PC-3 (cell line): ENCODE measurements around the gene GOLGB1. TPM values are rescaled to one million over a fixed set of nuclear protein-coding genes. Genes with fewer than 3 reads are reported as not detected.

ENCODE experiments used
- ATAC-seq: fragments of 200-7000 bp; cut with Tn5 transposase; 2 replicates; pipeline ENCODE4 v1.9.1; 2020; ENCODE audit warnings: mild to moderate bottlenecking, moderate library complexity
- BruUV-seq: library from RNA; stranded (reverse); fragments of 400-500 nt; replicated peaks from 2 replicates; lab custom pipeline; 2021; lab: Mats Ljungman, UMichigan
- CTCF ChIA-PET: fragments of 300-600 bp; sonication (Branson Sonifier 250); formaldehyde crosslinking; loops from one replicate; lab custom pipeline; 2022; ENCODE audit warnings: antibody characterized with exemption; lab: Charles Lee
- POLR2A ChIA-PET: fragments of 300-600 bp; sonication (Branson Sonifier 250); formaldehyde crosslinking; loops from one replicate; lab custom pipeline; 2022; ENCODE audit warnings: antibody characterized with exemption; ENCODE audit not compliant: unreplicated experiment; lab: Charles Lee
- DNase-seq: peaks from one replicate; pipeline ENCODE4 v3.0.0-alpha.2; 2015
- H2AFZ ChIP-seq: fragments of 300-600 bp; sonication (generic); 2 replicates; pipeline ENCODE4 v1.6.0; 2016; ENCODE audit warnings: antibody characterized with exemption, low read length
- H3F3A ChIP-seq: fragments of 300-600 bp; sonication (generic); one replicate; pipeline ENCODE4 v1.6.0; 2017; ENCODE audit warnings: antibody characterized with exemption, low read length, control low read depth, mild to moderate bottlenecking; ENCODE audit not compliant: unreplicated experiment
- H3K27ac ChIP-seq: fragments of 300-600 bp; sonication (generic); 2 replicates; pipeline ENCODE4 v1.5.1; 2016; ENCODE audit warnings: mild to moderate bottlenecking, low read length
- H3K27me3 ChIP-seq: fragments of 300-600 bp; sonication (generic); 2 replicates; pipeline ENCODE4 v1.6.1; 2016; ENCODE audit warnings: low read length, mixed read lengths
- H3K36me3 ChIP-seq: fragments of 300-600 bp; sonication (generic); 2 replicates; pipeline ENCODE4 v1.6.1; 2016; ENCODE audit warnings: low read depth, mixed run types, low read length, mixed read lengths
- H3K4me1 ChIP-seq: fragments of 300-600 bp; sonication (generic); 2 replicates; pipeline ENCODE4 v1.5.1; 2016; ENCODE audit warnings: low read length; ENCODE audit not compliant: insufficient read depth
- H3K4me2 ChIP-seq: fragments of 300-600 bp; sonication (generic); 2 replicates; pipeline ENCODE4 v1.6.0; 2016; ENCODE audit warnings: low read length
- H3K4me3 ChIP-seq: fragments of 300-600 bp; sonication (generic); 2 replicates; pipeline ENCODE4 v1.5.1; 2016; ENCODE audit warnings: mild to moderate bottlenecking, low read length, mixed read lengths
- H3K79me2 ChIP-seq: fragments of 300-600 bp; sonication (generic); 2 replicates; pipeline ENCODE4 v1.6.1; 2017; ENCODE audit warnings: low read length, mixed read lengths
- H3K9ac ChIP-seq: fragments of 300-600 bp; sonication (generic); 2 replicates; pipeline ENCODE4 v1.6.0; 2016; ENCODE audit warnings: mild to moderate bottlenecking, low read length
- H3K9me2 ChIP-seq: fragments of 300-600 bp; sonication (generic); replicated peaks from 2 replicates; pipeline ENCODE4 v1.6.1; 2016; ENCODE audit warnings: mixed run types, low read length, mixed read lengths
- H3K9me3 ChIP-seq: fragments of 300-600 bp; sonication (generic); 2 replicates; pipeline ENCODE4 v1.6.1; 2016; ENCODE audit warnings: low read length, mixed read lengths
- H4K20me1 ChIP-seq: fragments of 300-600 bp; sonication (generic); 2 replicates; pipeline ENCODE4 v1.6.1; 2016; ENCODE audit warnings: low read length, mixed read lengths
- EZH2 ChIP-seq: fragments of 300-600 bp; sonication (generic); IDR thresholded peaks from one replicate; pipeline ENCODE4 v1.6.1; 2017; ENCODE audit warnings: antibody characterized with exemption, mild to moderate bottlenecking, low read length; ENCODE audit not compliant: unreplicated experiment
- EZH2phosphoT487 ChIP-seq: fragments of 300-600 bp; sonication (generic); IDR thresholded peaks from 2 replicates; pipeline ENCODE4 v1.6.1; 2018; ENCODE audit warnings: mild to moderate bottlenecking, antibody characterized with exemption, low read length, borderline replicate concordance
- intact Hi-C: fragments of 100-400 bp; cut with micrococcal nuclease; formaldehyde crosslinking; loops from 2 replicates; pipeline ENCODE4 v1.9.0; 2023
- total RNA-seq: library from RNA; depleted of rRNA; stranded (reverse); fragments of >200 nt; gene quantifications from 2 replicates; pipeline ENCODE4 v1.2.3, GENCODE V29; 2014
- TF ChIP-seq, protein P1 (sequence below): fragments of 300-600 bp; sonication (generic); conservative IDR thresholded peaks from 2 replicates; pipeline ENCODE4 v1.5.1; 2017; ENCODE audit warnings: antibody characterized with exemption, low read depth, mild to moderate bottlenecking, low read length

GOLGB1 gene
- total RNA-seq, 1 experiment from 2014 or later, result 31.6 TPM

DNA sequence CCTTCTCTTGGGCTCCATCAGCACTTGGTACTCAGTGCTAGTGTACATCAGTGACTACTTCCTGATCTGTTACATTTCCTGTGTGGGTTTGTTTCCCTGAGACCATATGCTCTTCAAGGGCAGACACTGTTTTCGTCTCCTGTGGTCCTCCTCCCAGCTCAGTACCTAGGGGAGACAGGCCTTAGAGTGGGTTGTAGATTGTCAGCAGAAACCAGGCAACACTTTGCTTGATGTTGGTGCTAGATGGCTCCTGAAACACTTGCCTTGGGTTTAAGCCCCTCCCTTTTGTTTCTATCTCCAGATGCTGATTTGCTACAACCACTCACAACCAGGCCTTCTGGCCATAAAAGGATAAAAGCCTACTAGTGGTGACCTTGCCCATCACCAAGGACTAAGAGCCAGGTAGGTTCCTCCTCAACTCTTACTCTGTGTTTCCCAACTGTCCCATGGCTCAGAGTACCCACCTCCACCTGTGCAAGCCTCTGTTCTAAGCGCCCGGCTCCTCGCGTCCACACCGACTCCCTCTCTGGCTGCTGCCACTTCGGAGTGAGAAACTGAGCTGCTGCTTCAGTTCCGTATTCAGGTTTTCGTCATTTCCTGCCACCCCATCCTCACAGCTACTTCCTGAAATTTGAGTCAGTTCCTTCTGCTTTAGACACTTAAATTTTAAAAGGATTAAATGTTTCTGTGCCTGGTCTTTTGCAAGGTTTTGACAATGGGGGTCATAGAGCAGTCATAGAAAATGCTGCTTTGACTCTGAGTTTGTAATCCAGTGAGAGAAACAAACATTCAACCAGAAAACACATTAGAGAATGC is 89.0 kb downstream of the GOLGB1 start, which contains the start of gene HCLS1:
TSS of gene HCLS1 (minus strand) at position 548 of the 816 bp plus-strand sequence. CDS start 2,556 bp downstream, outside the sequence.
- POLR2A ChIA-PET, result no interaction called here
- Histone ChIP-seq H4K20me1 (no peaks in the 10 kb centered on the region), H3K36me3 (peaks cover 22% of the 10 kb centered on the region), H2AFZ (no peak within 1 kb of the TSS), H3K4me3 (no peak within 1 kb of the TSS), H3K4me1 (no peaks in the 10 kb centered on the region), H3K9ac (no peak within 1 kb of the TSS), H3K27me3 (no peaks in the 10 kb centered on the region), H3K9me3 (no peaks in the 10 kb centered on the region), H3K27ac (no peak within 1 kb of the TSS), H3F3A (no peaks in the 10 kb centered on the region), H3K79me2 (no peaks in the 10 kb centered on the region), H3K4me2 (no peak within 1 kb of the TSS), H3K9me2 (no peaks in the 10 kb centered on the region)
- BruUV-seq, result TSS peak; percentile 18
- no peak for DNase-seq
- peak; percentile 34 for ATAC-seq
- intact Hi-C loops, result no loop called here
- CTCF ChIA-PET, result no interaction called here
- no peak for TF ChIP-seq EZH2
- TF ChIP-seq, protein P1, sequence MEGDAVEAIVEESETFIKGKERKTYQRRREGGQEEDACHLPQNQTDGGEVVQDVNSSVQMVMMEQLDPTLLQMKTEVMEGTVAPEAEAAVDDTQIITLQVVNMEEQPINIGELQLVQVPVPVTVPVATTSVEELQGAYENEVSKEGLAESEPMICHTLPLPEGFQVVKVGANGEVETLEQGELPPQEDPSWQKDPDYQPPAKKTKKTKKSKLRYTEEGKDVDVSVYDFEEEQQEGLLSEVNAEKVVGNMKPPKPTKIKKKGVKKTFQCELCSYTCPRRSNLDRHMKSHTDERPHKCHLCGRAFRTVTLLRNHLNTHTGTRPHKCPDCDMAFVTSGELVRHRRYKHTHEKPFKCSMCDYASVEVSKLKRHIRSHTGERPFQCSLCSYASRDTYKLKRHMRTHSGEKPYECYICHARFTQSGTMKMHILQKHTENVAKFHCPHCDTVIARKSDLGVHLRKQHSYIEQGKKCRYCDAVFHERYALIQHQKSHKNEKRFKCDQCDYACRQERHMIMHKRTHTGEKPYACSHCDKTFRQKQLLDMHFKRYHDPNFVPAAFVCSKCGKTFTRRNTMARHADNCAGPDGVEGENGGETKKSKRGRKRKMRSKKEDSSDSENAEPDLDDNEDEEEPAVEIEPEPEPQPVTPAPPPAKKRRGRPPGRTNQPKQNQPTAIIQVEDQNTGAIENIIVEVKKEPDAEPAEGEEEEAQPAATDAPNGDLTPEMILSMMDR, result no peak
- no peak for TF ChIP-seq EZH2phosphoT487

DNA sequence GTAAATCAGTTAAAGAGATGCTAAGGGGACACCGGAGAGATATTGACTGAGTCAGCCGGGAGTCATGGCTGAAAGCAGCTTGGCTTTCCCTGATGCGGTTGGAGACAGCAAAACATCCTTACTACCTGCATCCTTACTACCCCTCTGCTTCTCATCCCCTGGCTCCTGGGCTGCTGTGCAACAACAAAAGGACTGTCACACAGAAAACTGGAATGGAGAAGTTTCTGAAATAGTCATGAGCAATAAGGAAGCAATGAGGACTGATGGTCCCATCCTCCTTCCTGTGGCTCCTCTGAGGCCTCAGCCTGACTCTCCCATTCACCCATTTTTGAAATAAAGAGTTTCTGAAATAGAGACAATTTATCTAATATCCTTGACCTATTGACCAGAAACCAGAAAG is 90.0 kb downstream of the GOLGB1 start:
- Histone ChIP-seq H3K9ac (no peak overlapping the region), H3K36me3 (peaks cover 12% of the 10 kb centered on the region), H3F3A (no peaks in the 10 kb centered on the region), H3K4me3 (no peak overlapping the region), H3K27ac (no peak overlapping the region), H3K4me2 (no peak overlapping the region), H4K20me1 (no peaks in the 10 kb centered on the region), H3K27me3 (no peaks in the 10 kb centered on the region), H3K9me2 (no peaks in the 10 kb centered on the region), H3K79me2 (no peaks in the 10 kb centered on the region), H2AFZ (no peak overlapping the region), H3K9me3 (no peaks in the 10 kb centered on the region), H3K4me1 (no peaks in the 10 kb centered on the region)
- no TSS peak for BruUV-seq
- ChIA-PET CTCF (no interaction called here), POLR2A (no interaction called here)
- TF ChIP-seq EZH2 (no peak), EZH2phosphoT487 (no peak)
- TF ChIP-seq, protein P1, result no peak
- intact Hi-C loops, result no loop called here
- ATAC-seq, result no peak
- DNase-seq, result no peak
